Measurements from ENCODE around the gene MRPL2. TPM values are rescaled to one million over a fixed set of nuclear protein-coding genes. Genes with fewer than 3 reads are reported as not detected.
A peak's percentile ranks its signal among the peaks of the same experiment; 100 is the strongest.

Gene MRPL2
- total RNA-seq, 1 experiment from 2014 or later, result 125 TPM

GRCh38 chr6:43012364-43012763 lies 46.9 kb downstream of the MRPL2 start:
- peaks cover 28% of the 10 kb centered on the region for H3K4me1 Mint-ChIP-seq (ENCODE audit: low read depth, unreplicated experiment)
- H3K4me3 Mint-ChIP-seq (ENCODE audit: low read depth, unreplicated experiment), result peak overlapping the region; percentile 97
- no peak for DNase-seq
- no peaks in the 10 kb centered on the region for H3K27me3 Mint-ChIP-seq (ENCODE audit: unreplicated experiment)
- CTCF ChIA-PET, result interaction anchor here (0.8 to 2.8 kb wide), 2 partner anchors 131 to 170 kb away, joined by 3 to 15 read pairs; partner anchors contain the start of gene CUL9
- H3K9me3 Mint-ChIP-seq (ENCODE audit: low read depth, unreplicated experiment), result no peaks in the 10 kb centered on the region
- TF ChIP-seq CTCF (IDR thresholded peaks at IDR 0.05; ENCODE audit: unreplicated experiment), result no peak
- H3K36me3 Mint-ChIP-seq (ENCODE audit: insufficient read depth, unreplicated experiment), result peaks cover 30% of the 10 kb centered on the region
- BruUV-seq (replicated peaks), result no TSS peak
- no peak overlapping the region for H3K27ac Mint-ChIP-seq (ENCODE audit: unreplicated experiment)
- intact Hi-C loops (cut with micrococcal nuclease; ENCODE audit: unreplicated experiment), result loop anchor here (2.0 kb wide), 1 partner anchor 16 kb away; no protein-coding TSS in a partner anchor

GRCh38 chr6:43011207-43011606 lies 48.0 kb downstream of the MRPL2 start:
- no peaks in the 10 kb centered on the region for H3K27me3 Mint-ChIP-seq (ENCODE audit: unreplicated experiment)
- peaks cover 36% of the 10 kb centered on the region for H3K36me3 Mint-ChIP-seq (ENCODE audit: insufficient read depth, unreplicated experiment)
- H3K27ac Mint-ChIP-seq (ENCODE audit: unreplicated experiment), result no peak overlapping the region
- no peak for DNase-seq
- no TSS peak for BruUV-seq (replicated peaks)
- H3K4me3 Mint-ChIP-seq (ENCODE audit: low read depth, unreplicated experiment), result no peak overlapping the region
- intact Hi-C loops (cut with micrococcal nuclease; ENCODE audit: unreplicated experiment), result no loop called here
- no peak for TF ChIP-seq CTCF (IDR thresholded peaks at IDR 0.05; ENCODE audit: unreplicated experiment)
- CTCF ChIA-PET, result interaction anchor here (0.6 to 1.4 kb wide), 3 partner anchors 10 to 292 kb away, joined by 3 to 6 read pairs (median 5); no protein-coding TSS in a partner anchor
- peaks cover 28% of the 10 kb centered on the region for H3K4me1 Mint-ChIP-seq (ENCODE audit: low read depth, unreplicated experiment)
- no peaks in the 10 kb centered on the region for H3K9me3 Mint-ChIP-seq (ENCODE audit: low read depth, unreplicated experiment)

- intact Hi-C loops (cut with micrococcal nuclease; ENCODE audit: unreplicated experiment), result loop anchor here (2.0 kb wide), 1 partner anchor 134 kb away; no protein-coding TSS in a partner anchor
- H3K4me1 Mint-ChIP-seq (ENCODE audit: low read depth, unreplicated experiment), result peaks cover 19% of the 10 kb centered on the region
- peaks cover 32% of the 10 kb centered on the region for H3K36me3 Mint-ChIP-seq (ENCODE audit: insufficient read depth, unreplicated experiment)
- H3K27ac Mint-ChIP-seq (ENCODE audit: unreplicated experiment), result no peak overlapping the region
- peak; percentile 68 for DNase-seq
- BruUV-seq (replicated peaks), result no TSS peak
- CTCF ChIA-PET, result interaction anchor here (1.0 kb wide), 1 partner anchor 25 kb away, joined by 3 read pairs; the partner anchor contains the start of gene PPP2R5D
- no peaks in the 10 kb centered on the region for H3K27me3 Mint-ChIP-seq (ENCODE audit: unreplicated experiment)
- TF ChIP-seq CTCF (IDR thresholded peaks at IDR 0.05; ENCODE audit: unreplicated experiment), result peak; percentile 68
- H3K4me3 Mint-ChIP-seq (ENCODE audit: low read depth, unreplicated experiment), result no peak overlapping the region
- H3K9me3 Mint-ChIP-seq (ENCODE audit: low read depth, unreplicated experiment), result no peaks in the 10 kb centered on the region
These were observed 50.1 kb downstream of the MRPL2 start for GRCh38 chr6:43009124-43009523.

GRCh38 chr6:43007126-43007525 lies 52.1 kb downstream of the MRPL2 start:
- no TSS peak for BruUV-seq (replicated peaks)
- CTCF ChIA-PET, result interaction anchor here (1.3 kb wide), 1 partner anchor 78 kb away, joined by 4 read pairs; the partner anchor contains the start of gene CNPY3
- no peaks in the 10 kb centered on the region for H3K9me3 Mint-ChIP-seq (ENCODE audit: low read depth, unreplicated experiment)
- H3K4me1 Mint-ChIP-seq (ENCODE audit: low read depth, unreplicated experiment), result peaks cover 4% of the 10 kb centered on the region
- intact Hi-C loops (cut with micrococcal nuclease; ENCODE audit: unreplicated experiment), result no loop called here
- no peak overlapping the region for H3K27ac Mint-ChIP-seq (ENCODE audit: unreplicated experiment)
- no peak for TF ChIP-seq CTCF (IDR thresholded peaks at IDR 0.05; ENCODE audit: unreplicated experiment)
- DNase-seq, result no peak
- H3K4me3 Mint-ChIP-seq (ENCODE audit: low read depth, unreplicated experiment), result no peak overlapping the region
- H3K27me3 Mint-ChIP-seq (ENCODE audit: unreplicated experiment), result no peaks in the 10 kb centered on the region
- peaks cover 23% of the 10 kb centered on the region for H3K36me3 Mint-ChIP-seq (ENCODE audit: insufficient read depth, unreplicated experiment)
